Endodermal cell (in vitro differentiated cells): ENCODE results near the gene DHH. TPM values are rescaled to one million over a fixed set of nuclear protein-coding genes. Genes with fewer than 3 reads are reported as not detected.

Experiments
- DNase-seq: peaks from one replicate; pipeline ENCODE4 v3.0.0-alpha.2; 2017
- H3K27ac ChIP-seq: 2 replicates; pipeline ENCODE4 v1.5.1; 2013; ENCODE audit warnings: mild to moderate bottlenecking, low read depth, low read length, moderate library complexity
- H3K27me3 ChIP-seq: 2 replicates; pipeline ENCODE4 v1.6.1; 2013; ENCODE audit warnings: mild to moderate bottlenecking, low read length, moderate library complexity; ENCODE audit not compliant: insufficient read depth, control insufficient read depth, poor library complexity, severe bottlenecking
- H3K36me3 ChIP-seq: 2 replicates; pipeline ENCODE4 v1.7.0; 2013; ENCODE audit warnings: mild to moderate bottlenecking, low read length, moderate library complexity; ENCODE audit not compliant: control insufficient read depth, insufficient read depth
- H3K4me1 ChIP-seq: one replicate; pipeline ENCODE4 v1.7.0; 2013; ENCODE audit warnings: low read length; ENCODE audit not compliant: control insufficient read depth, insufficient read depth
- H3K4me3 ChIP-seq: 2 replicates; pipeline ENCODE4 v1.5.1; 2013; ENCODE audit warnings: mild to moderate bottlenecking, low read length, moderate library complexity
- H3K9ac ChIP-seq: 2 replicates; pipeline ENCODE4 v1.6.1; 2013; ENCODE audit warnings: mild to moderate bottlenecking, low read length, moderate library complexity; ENCODE audit not compliant: poor library complexity, severe bottlenecking; ENCODE audit errors: extremely low read depth
- H3K9me3 ChIP-seq: 2 replicates; pipeline ENCODE4 v1.6.1; 2013; ENCODE audit warnings: mild to moderate bottlenecking, low read length, moderate library complexity; ENCODE audit not compliant: control insufficient read depth
- H3K27ac Mint-ChIP-seq: 2 replicates; pipeline ENCODE4 v1.8.0; 2020; ENCODE audit warnings: mixed read lengths
- H3K27me3 Mint-ChIP-seq: 2 replicates; pipeline ENCODE4 v1.8.0; 2021; ENCODE audit warnings: mild to moderate bottlenecking, mixed read lengths; ENCODE audit not compliant: insufficient read depth
- H3K36me3 Mint-ChIP-seq: 2 replicates; pipeline ENCODE4 v1.8.0; 2020; ENCODE audit warnings: low read depth, mixed read lengths
- H3K4me1 Mint-ChIP-seq: 2 replicates; pipeline ENCODE4 v1.8.0; 2020; ENCODE audit warnings: mixed read lengths
- H3K4me3 Mint-ChIP-seq: 2 replicates; pipeline ENCODE4 v1.8.0; 2020; ENCODE audit warnings: mild to moderate bottlenecking, moderate library complexity, mixed read lengths
- H3K9me3 Mint-ChIP-seq: 2 replicates; pipeline ENCODE4 v1.8.0; 2020; ENCODE audit warnings: mild to moderate bottlenecking, mixed read lengths
- CTCF ChIP-seq: fragments of 200-600 bp; sonication (generic); conservative IDR thresholded peaks from 2 replicates; pipeline ENCODE4 v1.5.0; 2021; ENCODE audit warnings: antibody characterized with exemption, mild to moderate bottlenecking
- WGBS, 2 experiments: methylation state at CpG; one replicate each; pipeline versions ENCODE4 v1.1.5 to v1.1.7; 2013; ENCODE audit warnings: missing lambda C conversion rate in 2 of 2, mixed read lengths in 1 of 2; ENCODE audit not compliant: insufficient coverage in 1 of 2, insufficient read length in 1 of 2; 5-methylcytosine and 5-hydroxymethylcytosine counted together
- total RNA-seq, 2 donors: library from RNA; stranded (reverse); fragmentation: NEBNext Ultra II Directional in 1 of 2; extraction: Animal tissue kit (Norgen Biotek cat#: 25700) in 1 of 2; gene quantifications; 2 replicates in 1 of 2; 3 replicates in 1 of 2; pipeline ENCODE4 v1.2.1, GENCODE V29; 2021

Gene DHH
- total RNA-seq, 2 donors from 2014 or later = 0.15 to 0.51 TPM

- peaks cover 18% of the 10 kb centered on the region for H3K4me1 Mint-ChIP-seq
- 8 to 9% methylated on average over 10 to 30 of the region's 32 CpGs for WGBS, 2 experiments
- H3K9me3 ChIP-seq = no peaks in the 10 kb centered on the region
- TF ChIP-seq CTCF = peak; percentile 69
- peak; percentile 92 for DNase-seq
- H3K4me3 Mint-ChIP-seq = peak overlapping the region; percentile 25
- H3K4me3 ChIP-seq = peak overlapping the region; percentile 50
- H3K27ac ChIP-seq = no peak overlapping the region
- peaks cover 85% of the 10 kb centered on the region for H3K27me3 Mint-ChIP-seq
- peaks cover 9% of the 10 kb centered on the region for H3K36me3 ChIP-seq
- H3K9me3 Mint-ChIP-seq = no peaks in the 10 kb centered on the region
- peaks cover 9% of the 10 kb centered on the region for H3K4me1 ChIP-seq
- H3K27me3 ChIP-seq = peaks cover 85% of the 10 kb centered on the region
- no peak overlapping the region for H3K27ac Mint-ChIP-seq
- H3K36me3 Mint-ChIP-seq = peaks cover 18% of the 10 kb centered on the region
- no peak overlapping the region for H3K9ac ChIP-seq
Measured at GRCh38 chr12:49092086-49092815, 2.4 kb downstream of the DHH start.

DNA sequence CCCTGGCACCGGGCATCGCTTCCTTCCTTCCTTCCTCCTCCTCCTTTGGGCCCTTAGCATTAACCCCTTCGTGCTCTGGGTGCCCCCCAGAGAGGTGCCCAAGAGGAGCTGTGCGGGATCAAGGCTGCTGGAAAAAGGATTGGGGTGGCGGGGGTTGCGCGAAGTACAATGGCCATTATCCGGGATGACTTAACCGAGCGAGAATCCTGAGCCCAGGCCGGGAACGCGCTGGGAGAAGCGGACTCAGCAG lies 2.8 kb downstream of the DHH start:
- peak overlapping the region; percentile 25 for H3K4me3 Mint-ChIP-seq
- peaks cover 9% of the 10 kb centered on the region for H3K4me1 ChIP-seq
- H3K27ac Mint-ChIP-seq = no peak overlapping the region
- peaks cover 90% of the 10 kb centered on the region for H3K27me3 ChIP-seq
- H3K4me3 ChIP-seq = peak overlapping the region; percentile 50
- no peak for TF ChIP-seq CTCF
- no peak overlapping the region for H3K27ac ChIP-seq
- peaks cover 18% of the 10 kb centered on the region for H3K4me1 Mint-ChIP-seq
- no peak overlapping the region for H3K9ac ChIP-seq
- H3K9me3 Mint-ChIP-seq = no peaks in the 10 kb centered on the region
- no peaks in the 10 kb centered on the region for H3K9me3 ChIP-seq
- H3K27me3 Mint-ChIP-seq = peaks cover 90% of the 10 kb centered on the region
- H3K36me3 ChIP-seq = peaks cover 4% of the 10 kb centered on the region
- peaks cover 14% of the 10 kb centered on the region for H3K36me3 Mint-ChIP-seq
- 3% methylated on average over 14 of the region's 14 CpGs; no CpG with 5 or more reads in 1 of the 2 experiments for WGBS, 2 experiments
- no peak for DNase-seq

DNA sequence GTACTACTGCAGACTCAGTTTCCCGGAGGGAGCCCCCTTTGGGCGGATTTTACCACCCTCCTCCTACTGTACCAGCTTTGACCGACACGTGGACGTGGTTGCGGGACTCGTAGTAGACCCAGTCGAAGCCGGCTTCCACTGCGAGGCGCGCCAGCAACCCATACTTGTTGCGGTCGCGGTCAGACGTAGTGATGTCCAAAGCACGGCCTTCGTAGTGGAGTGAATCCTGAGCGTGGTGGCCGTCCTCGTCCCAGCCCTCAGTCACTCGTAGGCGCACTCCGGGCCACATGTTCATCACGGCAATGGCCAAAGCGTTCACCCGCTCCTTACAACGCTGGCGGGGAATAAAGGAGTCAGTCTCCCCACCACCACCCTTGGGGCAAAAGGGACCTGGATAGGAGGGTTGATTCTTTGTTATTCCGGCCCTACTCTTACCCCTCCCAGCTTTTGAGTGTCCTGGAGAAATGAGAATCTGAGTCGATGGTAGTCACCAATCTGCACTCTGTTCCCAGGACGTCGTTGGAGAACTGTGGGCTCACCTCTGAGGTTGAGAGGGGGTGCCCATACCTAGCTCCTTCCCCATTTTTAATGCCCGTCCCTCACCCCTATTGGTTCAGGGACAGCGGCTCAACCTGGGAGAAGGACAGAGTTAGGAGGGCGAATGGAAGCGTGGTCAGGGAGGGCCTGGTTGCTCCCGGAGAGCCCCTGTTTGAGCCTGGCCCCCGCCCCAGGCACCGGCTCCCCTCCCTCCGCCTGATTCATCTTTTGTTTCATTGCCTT lies 3.4 kb downstream of the DHH start:
- Mint-ChIP-seq H3K4me1 (peaks cover 18% of the 10 kb centered on the region), H3K36me3 (peaks cover 10% of the 10 kb centered on the region), H3K4me3 (no peak overlapping the region), H3K9me3 (no peaks in the 10 kb centered on the region), H3K27ac (no peak overlapping the region), H3K27me3 (peaks cover 95% of the 10 kb centered on the region)
- Histone ChIP-seq H3K36me3 (no peaks in the 10 kb centered on the region), H3K9ac (no peak overlapping the region), H3K9me3 (no peaks in the 10 kb centered on the region), H3K27ac (no peak overlapping the region), H3K4me1 (peaks cover 9% of the 10 kb centered on the region), H3K4me3 (peak overlapping the region; percentile 50), H3K27me3 (peaks cover 95% of the 10 kb centered on the region)
- WGBS, 2 experiments = 47 to 65% methylated on average over 23 to 41 of the region's 41 CpGs
- TF ChIP-seq CTCF = no peak
- no peak for DNase-seq
